ENCODE data around the gene DEFB132.
A peak's percentile ranks its signal among the peaks of the same experiment; 100 is the strongest.
"Not testable (repeated sequence)": the region's sequence is repeated elsewhere in the genome, so short reads cannot be mapped to it uniquely, and the experiment has no call there.

DEFB132 gene

DNA sequence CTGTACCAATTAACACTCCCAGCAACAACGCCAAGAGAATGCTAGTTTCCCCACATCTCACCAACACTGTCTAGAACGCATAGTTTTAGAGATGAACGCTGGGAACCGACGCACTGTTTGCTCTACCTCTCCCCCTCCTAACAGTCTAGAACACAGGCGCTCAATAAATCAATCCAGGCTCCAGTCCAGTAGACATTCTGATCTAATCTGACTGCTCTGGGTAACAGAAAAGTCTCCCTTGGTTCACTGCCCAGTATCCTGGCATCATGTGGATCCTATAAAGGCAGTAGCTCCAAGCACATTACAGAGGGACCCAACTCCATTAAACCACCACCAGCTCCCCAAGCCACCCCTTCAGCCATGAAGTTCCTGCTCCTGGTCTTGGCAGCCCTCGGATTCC lies at the start of gene DEFB132:
Gene DEFB132 (plus strand): TSS at position 306 of the 400 bp plus-strand sequence. CDS start 55 bp downstream, at position 361.
- H3K27ac Mint-ChIP-seq: peak within 1 kb of the TSS; percentile 24
- no peak within 1 kb of the TSS for H3K4me3 Mint-ChIP-seq
- H3K27me3 Mint-ChIP-seq: no peaks in the 10 kb centered on the region
- DNase-seq: no peak
- H3K4me1 Mint-ChIP-seq (ENCODE audit: low read depth): peaks cover 12% of the 10 kb centered on the region
- no peaks in the 10 kb centered on the region for H3K36me3 Mint-ChIP-seq (ENCODE audit: low read depth)
- H3K9me3 Mint-ChIP-seq: no peaks in the 10 kb centered on the region

DNA sequence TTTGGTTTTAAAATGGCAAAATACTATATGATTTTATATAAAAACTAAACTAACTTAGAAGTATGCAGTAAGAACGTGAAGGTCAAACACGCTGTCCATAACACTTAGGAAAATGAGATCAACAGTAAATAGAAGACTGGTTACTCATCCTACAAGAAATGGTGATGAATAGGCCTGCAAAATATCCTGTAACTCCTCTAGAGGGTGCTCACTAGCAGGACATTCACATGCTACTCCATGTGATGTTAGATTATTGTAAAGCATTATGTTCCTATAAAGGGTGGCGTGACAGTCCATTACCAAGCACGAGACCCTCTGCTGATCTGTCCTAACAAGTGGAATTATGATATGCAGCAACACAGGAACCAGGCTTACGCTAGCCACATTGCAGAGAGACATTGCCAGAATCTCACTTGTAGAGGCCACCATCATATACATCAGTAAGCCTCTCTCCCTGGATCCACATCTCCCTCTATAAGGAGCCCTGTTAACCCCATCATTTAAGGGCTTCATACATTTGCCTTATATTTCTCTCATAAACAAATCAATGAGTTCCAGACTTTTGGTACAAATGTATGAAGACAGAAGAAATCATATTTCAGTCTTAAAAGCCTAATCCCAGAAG lies 48.5 kb upstream of the DEFB132 start:
- Mint-ChIP-seq H3K27ac (no peak overlapping the region), H3K27me3 (no peaks in the 10 kb centered on the region), H3K36me3 (ENCODE audit: low read depth) (no peaks in the 10 kb centered on the region), H3K9me3 (no peaks in the 10 kb centered on the region), H3K4me3 (no peak overlapping the region), H3K4me1 (ENCODE audit: low read depth) (peaks cover 1% of the 10 kb centered on the region)
- peak; percentile 30 for DNase-seq

DNA sequence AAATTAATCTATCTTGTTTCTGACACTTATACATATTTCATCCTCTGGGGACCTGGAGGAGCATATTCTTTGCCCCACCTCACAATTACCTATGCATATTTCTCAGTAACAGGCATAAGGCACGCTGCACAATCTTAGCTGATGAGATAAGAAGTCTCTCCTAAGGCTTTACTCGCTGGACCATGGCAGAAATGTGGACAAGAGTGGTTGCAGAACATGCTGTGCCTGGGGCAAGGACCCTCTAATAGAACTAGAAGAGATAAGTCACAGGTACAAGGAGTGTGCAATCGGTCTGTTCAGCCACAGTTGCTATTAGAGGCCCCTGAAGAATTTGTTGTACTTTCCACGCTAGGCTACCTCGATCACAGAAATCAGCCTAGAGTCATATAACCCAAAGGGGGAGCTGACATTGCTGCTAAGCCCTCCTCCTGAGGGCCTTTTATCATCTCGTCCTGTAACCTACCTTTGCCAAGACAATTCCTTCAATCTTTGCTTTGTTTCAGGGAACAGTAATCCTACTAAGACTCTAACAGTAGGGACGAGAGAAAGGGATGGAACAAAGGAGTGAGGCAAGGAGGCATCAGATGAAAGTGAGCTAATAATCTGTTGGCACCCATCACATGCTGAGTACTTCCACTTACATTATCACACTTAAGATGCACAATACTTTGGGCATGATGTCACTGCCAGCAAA lies 46.6 kb upstream of the DEFB132 start:
- no peaks in the 10 kb centered on the region for H3K9me3 Mint-ChIP-seq
- H3K4me1 Mint-ChIP-seq (ENCODE audit: low read depth): peaks cover 1% of the 10 kb centered on the region
- no peaks in the 10 kb centered on the region for H3K36me3 Mint-ChIP-seq (ENCODE audit: low read depth)
- H3K27me3 Mint-ChIP-seq: no peaks in the 10 kb centered on the region
- no peak for DNase-seq
- no peak overlapping the region for H3K4me3 Mint-ChIP-seq
- H3K27ac Mint-ChIP-seq: no peak overlapping the region

DNA sequence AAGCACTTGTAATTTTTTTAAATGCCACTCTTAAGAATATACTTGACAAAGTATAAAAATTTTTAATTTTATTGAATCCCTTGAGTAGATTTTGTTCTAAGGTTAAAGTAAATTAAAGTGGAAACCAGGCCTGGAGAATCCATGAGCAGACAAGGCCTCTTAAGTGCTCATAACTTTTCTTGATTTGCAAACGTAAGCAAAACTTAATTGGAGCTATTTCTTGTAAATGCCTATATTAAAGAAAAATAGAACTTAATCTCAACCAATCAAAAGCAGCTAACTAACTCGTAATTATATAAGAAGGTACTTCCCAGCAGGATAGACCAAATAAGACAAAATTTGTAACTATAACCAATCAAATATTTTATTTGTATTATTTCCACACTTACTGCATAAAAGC lies 43.1 kb upstream of the DEFB132 start:
- Mint-ChIP-seq H3K27ac (no peak overlapping the region), H3K27me3 (peaks cover 14% of the 10 kb centered on the region), H3K4me1 (ENCODE audit: low read depth) (no peaks in the 10 kb centered on the region), H3K4me3 (no peak overlapping the region), H3K9me3 (no peaks in the 10 kb centered on the region), H3K36me3 (ENCODE audit: low read depth) (no peaks in the 10 kb centered on the region)
- DNase-seq: no peak

- no peak for DNase-seq
- Mint-ChIP-seq H3K27me3 (peaks cover 28% of the 10 kb centered on the region), H3K27ac (no peak overlapping the region), H3K9me3 (no peaks in the 10 kb centered on the region), H3K4me1 (ENCODE audit: low read depth) (no peaks in the 10 kb centered on the region), H3K4me3 (no peak overlapping the region), H3K36me3 (ENCODE audit: low read depth) (no peaks in the 10 kb centered on the region)
Observed at GRCh38 chr20:215796-216195, 41.7 kb upstream of the DEFB132 start.

DNA sequence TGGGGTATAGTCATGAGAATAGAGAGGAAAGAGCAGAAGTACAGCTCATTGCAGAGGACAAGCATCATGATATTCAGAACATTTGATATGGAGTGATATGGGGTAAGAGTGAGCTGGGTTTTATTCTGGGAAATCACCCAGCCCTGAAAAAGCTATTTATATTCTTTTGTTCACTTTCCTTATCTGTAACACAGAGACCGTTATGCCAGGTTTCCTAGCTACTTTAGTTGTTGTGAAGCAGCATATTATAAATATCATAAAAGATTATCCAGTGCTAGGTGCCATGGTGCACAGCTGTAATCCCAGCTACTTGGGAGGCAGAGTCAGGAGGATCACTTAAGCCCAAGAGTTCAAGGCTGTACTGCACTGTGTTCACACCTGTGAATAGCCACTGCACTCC lies 40.3 kb upstream of the DEFB132 start:
- no peak for DNase-seq
- Mint-ChIP-seq H3K9me3 (no peaks in the 10 kb centered on the region), H3K27me3 (peaks cover 29% of the 10 kb centered on the region), H3K4me1 (ENCODE audit: low read depth) (no peaks in the 10 kb centered on the region), H3K27ac (no peak overlapping the region), H3K36me3 (ENCODE audit: low read depth) (no peaks in the 10 kb centered on the region), H3K4me3 (no peak overlapping the region)

DNA sequence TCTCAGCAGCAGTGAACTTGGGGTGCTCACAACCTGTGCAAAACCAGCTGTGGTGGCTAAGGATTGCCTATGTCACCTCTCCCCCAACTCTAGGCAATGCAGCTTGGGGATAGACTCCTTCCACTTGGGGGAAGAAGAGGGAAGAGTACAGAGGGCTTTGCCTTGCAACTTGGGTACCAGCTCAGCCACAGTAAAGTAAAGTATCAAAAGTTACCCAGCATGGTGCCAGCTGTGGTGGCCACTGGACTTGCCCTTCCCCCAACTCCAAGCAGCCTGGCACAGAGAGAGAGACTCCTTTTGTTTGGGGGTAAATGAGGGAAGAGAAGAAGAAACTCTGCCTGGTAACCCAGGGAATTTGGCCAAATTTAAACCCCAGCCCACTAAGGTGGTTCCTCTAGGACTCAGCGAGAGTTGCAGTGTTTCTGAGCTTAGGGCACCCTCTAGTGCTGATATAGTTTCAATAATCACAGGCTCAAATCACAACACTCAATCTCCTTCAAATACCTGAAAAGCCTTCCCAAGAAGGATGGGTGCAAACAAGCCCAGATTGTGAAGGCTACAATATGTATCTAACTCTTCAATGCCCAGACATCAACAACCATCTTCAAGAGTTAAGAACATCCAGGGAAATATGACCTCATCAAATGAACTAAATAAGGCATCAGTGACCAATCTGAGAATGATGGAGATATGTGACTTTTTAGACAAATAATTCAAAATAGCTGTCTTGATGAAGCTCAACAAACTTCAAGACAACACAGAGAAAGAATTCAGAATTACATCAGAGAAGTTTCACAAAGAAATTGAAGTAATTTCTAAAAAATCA lies 38.0 kb upstream of the DEFB132 start:
- Mint-ChIP-seq H3K27ac (no peak overlapping the region), H3K4me1 (ENCODE audit: low read depth) (no peaks in the 10 kb centered on the region), H3K9me3 (no peaks in the 10 kb centered on the region), H3K4me3 (no peak overlapping the region), H3K27me3 (peaks cover 36% of the 10 kb centered on the region), H3K36me3 (ENCODE audit: low read depth) (no peaks in the 10 kb centered on the region)
- DNase-seq: no peak

DNA sequence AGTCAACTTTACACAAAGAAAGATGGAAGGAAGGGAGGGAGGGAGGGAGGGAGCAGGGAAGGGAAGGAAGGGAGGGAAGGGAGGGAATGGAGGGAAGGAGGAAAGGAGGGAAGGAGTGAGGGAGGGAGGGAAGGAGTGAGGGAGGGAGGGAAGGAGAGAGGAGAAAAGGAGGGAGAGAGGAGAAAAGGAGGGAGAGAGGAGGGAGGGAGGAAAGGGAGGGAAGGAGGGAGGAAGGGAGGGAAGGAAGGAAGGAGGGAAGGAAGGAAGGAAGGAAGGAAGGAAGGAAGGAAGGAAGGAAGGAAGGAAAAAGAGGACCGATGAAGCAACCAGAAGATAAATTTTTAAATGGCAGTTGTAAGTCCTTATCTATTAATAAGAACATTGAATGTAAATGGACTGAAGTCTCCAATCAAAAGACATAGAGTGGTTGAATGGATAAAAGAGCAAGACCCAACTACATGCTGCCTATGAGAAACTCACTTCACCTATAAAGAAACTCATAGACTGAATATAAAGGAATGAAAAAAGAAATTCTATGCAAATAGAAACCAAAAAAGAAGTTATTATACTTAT lies 36.2 kb upstream of the DEFB132 start:
- H3K9me3 Mint-ChIP-seq: no peaks in the 10 kb centered on the region
- H3K27me3 Mint-ChIP-seq: peaks cover 36% of the 10 kb centered on the region
- no peak overlapping the region for H3K4me3 Mint-ChIP-seq
- H3K36me3 Mint-ChIP-seq (ENCODE audit: low read depth): no peaks in the 10 kb centered on the region
- DNase-seq: no peak
- peaks cover 1% of the 10 kb centered on the region for H3K4me1 Mint-ChIP-seq (ENCODE audit: low read depth)
- no peak overlapping the region for H3K27ac Mint-ChIP-seq

- H3K4me1 Mint-ChIP-seq (ENCODE audit: low read depth): peaks cover 16% of the 10 kb centered on the region
- not testable (repeated sequence) for H3K27me3 Mint-ChIP-seq; H3K4me3 Mint-ChIP-seq; DNase-seq; H3K9me3 Mint-ChIP-seq; H3K36me3 Mint-ChIP-seq (ENCODE audit: low read depth); H3K27ac Mint-ChIP-seq
Observed at GRCh38 chr20:225879-226278, 31.6 kb upstream of the DEFB132 start.

- Mint-ChIP-seq H3K4me3 (no peak within 1 kb of the TSS), H3K27ac (no peak within 1 kb of the TSS), H3K4me1 (ENCODE audit: low read depth) (peaks cover 16% of the 10 kb centered on the region), H3K27me3 (peaks cover 7% of the 10 kb centered on the region), H3K9me3 (no peaks in the 10 kb centered on the region), H3K36me3 (ENCODE audit: low read depth) (no peaks in the 10 kb centered on the region)
- no peak for DNase-seq
Observed at GRCh38 chr20:226958-227357, 30.6 kb upstream of the DEFB132 start, which contains the start of gene DEFB129. DEFB129 (plus strand) TSS chr20:227258; CDS start chr20:227289, 31 bp downstream.

DNA sequence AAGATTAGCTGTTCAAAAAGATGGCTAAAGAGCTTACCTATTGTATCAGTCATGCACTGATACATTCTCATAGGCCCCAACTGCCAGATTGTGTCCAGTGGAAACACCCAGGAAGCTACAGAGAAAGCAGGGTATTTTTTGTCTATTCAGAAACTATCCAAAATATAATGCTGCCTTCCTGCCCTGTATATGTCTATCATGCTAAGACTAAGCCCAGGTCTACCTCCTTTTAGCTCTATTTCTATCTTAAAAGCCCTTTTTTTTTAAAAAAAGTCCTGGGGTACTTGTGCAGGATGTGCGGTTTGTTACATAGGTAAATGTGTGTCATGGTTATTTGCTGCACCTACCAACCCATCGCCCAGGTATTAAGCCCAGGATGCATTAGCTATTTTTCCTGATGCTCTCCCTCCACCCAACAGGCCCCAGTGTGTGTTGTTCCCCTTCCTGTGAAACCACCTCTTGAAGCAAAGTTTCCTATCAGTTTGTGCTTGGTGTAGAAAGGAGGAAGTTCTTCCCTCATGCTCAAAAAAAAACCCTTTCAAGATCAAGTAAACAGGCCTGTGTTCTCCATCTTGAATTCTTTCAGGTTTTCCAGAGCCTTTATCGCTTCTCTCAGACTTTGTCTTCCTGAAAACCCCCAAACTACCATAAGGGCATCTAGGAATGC lies 30.0 kb upstream of the DEFB132 start:
- Mint-ChIP-seq H3K27me3 (peaks cover 7% of the 10 kb centered on the region), H3K9me3 (no peaks in the 10 kb centered on the region), H3K27ac (no peak overlapping the region), H3K36me3 (ENCODE audit: low read depth) (no peaks in the 10 kb centered on the region), H3K4me3 (no peak overlapping the region), H3K4me1 (ENCODE audit: low read depth) (peaks cover 16% of the 10 kb centered on the region)
- no peak for DNase-seq

- Mint-ChIP-seq H3K36me3 (ENCODE audit: low read depth) (no peaks in the 10 kb centered on the region), H3K4me3 (no peak overlapping the region), H3K27ac (peak overlapping the region; percentile 45), H3K9me3 (no peaks in the 10 kb centered on the region), H3K4me1 (ENCODE audit: low read depth) (peaks cover 25% of the 10 kb centered on the region), H3K27me3 (no peaks in the 10 kb centered on the region)
- DNase-seq: no peak
Observed at GRCh38 chr20:235891-236290, 21.6 kb upstream of the DEFB132 start.

DNA sequence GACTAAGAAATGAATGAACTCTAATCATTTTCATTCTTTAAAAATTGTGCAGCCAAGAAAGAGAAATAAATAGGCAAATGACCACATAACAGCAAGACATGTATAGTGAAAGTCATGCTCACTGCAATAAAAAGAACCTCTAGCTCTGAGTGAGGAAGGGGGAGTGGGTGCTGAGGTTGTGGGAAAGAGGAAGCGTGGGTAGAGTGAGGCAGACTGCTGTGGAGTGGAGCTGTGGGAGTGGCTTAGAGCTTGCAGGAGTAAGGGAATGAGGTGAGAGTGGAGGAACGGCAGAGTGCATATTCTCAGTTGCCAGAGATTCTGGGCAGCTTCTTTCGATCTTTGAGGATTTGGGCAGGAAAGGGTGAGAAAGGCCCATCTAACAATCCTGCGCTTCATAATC lies 20.0 kb upstream of the DEFB132 start:
- Mint-ChIP-seq H3K27ac (peak overlapping the region; percentile 89), H3K36me3 (ENCODE audit: low read depth) (no peaks in the 10 kb centered on the region), H3K4me3 (peak overlapping the region; percentile 41), H3K27me3 (no peaks in the 10 kb centered on the region), H3K9me3 (no peaks in the 10 kb centered on the region), H3K4me1 (ENCODE audit: low read depth) (peaks cover 25% of the 10 kb centered on the region)
- DNase-seq: no peak

- Mint-ChIP-seq H3K36me3 (ENCODE audit: low read depth) (no peaks in the 10 kb centered on the region), H3K27me3 (no peaks in the 10 kb centered on the region), H3K4me3 (peak overlapping the region; percentile 41), H3K4me1 (ENCODE audit: low read depth) (peaks cover 25% of the 10 kb centered on the region), H3K27ac (peak overlapping the region; percentile 89), H3K9me3 (no peaks in the 10 kb centered on the region)
- DNase-seq: no peak
Observed at GRCh38 chr20:237929-238328, 19.6 kb upstream of the DEFB132 start.

All from activated T-cell treated with anti-CD3 and anti-CD28 coated beads, Interleukin-2, amount 50 U/mL, for 24 hours (primary cell).